GM21390 (cell line): Measurements from ENCODE around the gene UIMC1.
"Not testable (repeated sequence)": the region's sequence is repeated elsewhere in the genome, so short reads cannot be mapped to it uniquely, and the experiment has no call there.

Experiments used
- ATAC-seq: cut with Tn5 transposase; IDR thresholded peaks from one replicate; pipeline ENCODE4 v1.9.1; 2021; ENCODE audit not compliant: unreplicated experiment

The UIMC1 gene

GRCh38 chr5:177006265-177006972 lies at the start of gene UIMC1:
Gene UIMC1 (minus strand): TSS chr5:177006779. CDS start chr5:176982615, 24,164 bp downstream.
- peak; percentile 68 for ATAC-seq

GRCh38 chr5:177049285-177049684 lies 42.7 kb upstream of the UIMC1 start:
- no peak for ATAC-seq

GRCh38 chr5:177048531-177048930 lies 42.0 kb upstream of the UIMC1 start:
- not testable (repeated sequence) for ATAC-seq

GRCh38 chr5:177045631-177046030 lies 39.1 kb upstream of the UIMC1 start:
- ATAC-seq = no peak

- ATAC-seq = no peak
Measured at GRCh38 chr5:177044641-177045040, 38.1 kb upstream of the UIMC1 start.

- no peak for ATAC-seq
Measured at GRCh38 chr5:177043958-177044357, 37.4 kb upstream of the UIMC1 start.

- no peak for ATAC-seq
Measured at GRCh38 chr5:177043114-177043513, 36.5 kb upstream of the UIMC1 start.

- ATAC-seq = no peak
Measured at GRCh38 chr5:177041936-177042335, 35.4 kb upstream of the UIMC1 start.

GRCh38 chr5:177040814-177041420 lies 34.3 kb upstream of the UIMC1 start:
- ATAC-seq = no peak

GRCh38 chr5:177036921-177037320 lies 30.3 kb upstream of the UIMC1 start:
- ATAC-seq = no peak

GRCh38 chr5:177036443-177036842 lies 29.9 kb upstream of the UIMC1 start:
- ATAC-seq = no peak

GRCh38 chr5:177035976-177036375 lies 29.4 kb upstream of the UIMC1 start:
- ATAC-seq = no peak

- ATAC-seq = no peak
Measured at GRCh38 chr5:177029498-177029897, 22.9 kb upstream of the UIMC1 start.

- no peak for ATAC-seq
Measured at GRCh38 chr5:177027665-177028064, 21.1 kb upstream of the UIMC1 start.

GRCh38 chr5:177025101-177025601 lies 18.6 kb upstream of the UIMC1 start:
- ATAC-seq = no peak

- no peak for ATAC-seq
Measured at GRCh38 chr5:177024559-177024958, 18.0 kb upstream of the UIMC1 start.

- ATAC-seq = no peak
Measured at GRCh38 chr5:177023303-177023664, 16.7 kb upstream of the UIMC1 start.

GRCh38 chr5:177022386-177023302 lies 16.1 kb upstream of the UIMC1 start, which contains the start of gene ZNF346:
Gene ZNF346 (plus strand): TSS chr5:177022696. CDS start chr5:177022739, 43 bp downstream.
- peak; percentile 91 for ATAC-seq

- ATAC-seq = no peak
Measured at GRCh38 chr5:177020033-177020432, 13.5 kb upstream of the UIMC1 start.

- no peak for ATAC-seq
Measured at GRCh38 chr5:177018341-177018740, 11.8 kb upstream of the UIMC1 start.

GRCh38 chr5:177015156-177015555 lies 8.6 kb upstream of the UIMC1 start:
- ATAC-seq = no peak
